ENCODE data around the gene C17orf100. TPM values are rescaled to one million over a fixed set of nuclear protein-coding genes. Genes with fewer than 3 reads are reported as not detected.
"Not testable (repeated sequence)": the region's sequence is repeated elsewhere in the genome, so short reads cannot be mapped to it uniquely, and the experiment has no call there.

C17orf100 gene
- total RNA-seq, 2 donors from 2014 or later = 3.3 to 6.2 TPM

DNA sequence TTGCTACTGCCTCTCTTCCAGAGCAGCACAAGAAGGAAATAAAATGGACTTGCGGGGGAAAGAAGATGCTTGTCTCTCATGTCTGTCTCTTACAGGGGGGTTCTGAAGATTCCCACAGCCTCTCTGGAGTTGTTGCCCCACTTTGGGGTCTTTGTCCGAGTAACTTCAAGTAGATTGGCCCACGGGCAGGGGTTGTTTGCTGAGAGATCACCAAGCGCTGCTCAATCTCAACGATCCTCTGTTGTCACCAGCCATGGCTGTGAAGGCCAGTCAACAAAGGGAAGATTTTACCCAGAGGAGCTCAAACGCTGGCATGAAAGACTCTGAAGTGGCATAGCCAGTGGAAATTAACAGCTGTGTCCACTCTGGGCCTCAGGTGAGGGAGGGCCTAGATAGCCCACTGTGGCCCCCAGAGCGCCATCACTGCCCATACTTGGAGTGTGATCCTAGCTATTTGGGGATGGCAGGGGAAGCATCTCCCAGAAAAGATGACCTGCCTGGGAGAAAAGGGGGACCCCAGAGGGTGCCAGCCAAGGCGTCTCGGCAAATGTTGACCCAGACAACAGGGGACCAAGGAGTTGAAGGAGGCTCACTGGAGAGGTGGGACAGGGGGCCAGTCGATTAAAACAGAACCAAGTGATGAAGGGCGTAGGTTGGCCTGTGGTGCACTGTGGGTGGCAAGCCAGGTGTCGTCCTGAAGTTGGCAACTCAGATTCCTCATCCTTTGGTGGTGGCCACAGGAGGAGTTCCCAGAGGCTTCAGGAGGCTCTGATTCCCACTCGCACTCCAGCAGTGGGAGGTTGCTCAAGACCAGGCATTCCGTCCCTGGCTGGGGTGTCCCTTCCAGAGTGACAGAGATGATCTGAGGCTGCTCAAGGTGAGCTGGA is 33.6 kb downstream of the C17orf100 start:
- whole genome bisulfite sequencing, 2 donors = 78 to 92% methylated on average over 13 to 14 of the region's 14 CpGs

DNA sequence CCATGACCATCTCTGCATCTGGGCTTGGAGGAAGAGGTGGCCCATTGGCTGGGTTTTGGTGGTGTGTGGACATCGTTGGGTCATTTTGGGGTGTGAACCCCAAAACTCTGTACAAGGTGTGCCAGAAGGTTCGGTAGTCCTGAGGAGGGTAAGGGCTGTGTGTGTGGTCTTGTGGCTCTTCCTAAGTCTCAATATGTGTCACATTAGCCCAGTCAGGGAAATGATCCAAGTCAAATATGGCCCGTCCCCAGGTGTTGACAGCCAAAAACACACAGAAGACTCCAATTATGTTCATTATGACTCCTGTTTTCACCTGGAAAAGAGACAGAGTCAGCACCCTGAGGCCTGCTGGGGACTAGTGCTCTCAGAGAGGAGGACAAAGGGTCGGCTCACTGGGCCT is 34.5 kb downstream of the C17orf100 start:
- H3K27ac ChIP-seq = no peak overlapping the region
- H3K4me1 ChIP-seq = peaks cover 8% of the 10 kb centered on the region
- no peaks in the 10 kb centered on the region for H3K9me3 ChIP-seq
- no peak overlapping the region for H3K4me3 ChIP-seq
- TF ChIP-seq, protein P1, sequence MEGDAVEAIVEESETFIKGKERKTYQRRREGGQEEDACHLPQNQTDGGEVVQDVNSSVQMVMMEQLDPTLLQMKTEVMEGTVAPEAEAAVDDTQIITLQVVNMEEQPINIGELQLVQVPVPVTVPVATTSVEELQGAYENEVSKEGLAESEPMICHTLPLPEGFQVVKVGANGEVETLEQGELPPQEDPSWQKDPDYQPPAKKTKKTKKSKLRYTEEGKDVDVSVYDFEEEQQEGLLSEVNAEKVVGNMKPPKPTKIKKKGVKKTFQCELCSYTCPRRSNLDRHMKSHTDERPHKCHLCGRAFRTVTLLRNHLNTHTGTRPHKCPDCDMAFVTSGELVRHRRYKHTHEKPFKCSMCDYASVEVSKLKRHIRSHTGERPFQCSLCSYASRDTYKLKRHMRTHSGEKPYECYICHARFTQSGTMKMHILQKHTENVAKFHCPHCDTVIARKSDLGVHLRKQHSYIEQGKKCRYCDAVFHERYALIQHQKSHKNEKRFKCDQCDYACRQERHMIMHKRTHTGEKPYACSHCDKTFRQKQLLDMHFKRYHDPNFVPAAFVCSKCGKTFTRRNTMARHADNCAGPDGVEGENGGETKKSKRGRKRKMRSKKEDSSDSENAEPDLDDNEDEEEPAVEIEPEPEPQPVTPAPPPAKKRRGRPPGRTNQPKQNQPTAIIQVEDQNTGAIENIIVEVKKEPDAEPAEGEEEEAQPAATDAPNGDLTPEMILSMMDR (IDR thresholded peaks at IDR 0.05) = no peak
- TF ChIP-seq POLR2A (IDR thresholded peaks at IDR 0.05) = no peak
- H3K27me3 ChIP-seq = no peaks in the 10 kb centered on the region
- no peak for DNase-seq
- intact Hi-C loops (cut with DNase I) = no loop called here
- no peak for ATAC-seq
- WGBS, 2 donors = 71 to 75% methylated on average over 1 to 4 of the region's 4 CpGs
- no peaks in the 10 kb centered on the region for H3K36me3 ChIP-seq (replicated peaks in 1 of 2; ENCODE audit: insufficient read depth in 1 of 2, low read depth in 2 of 2)

More for the DNA sequence above, 33.6 kb downstream of the C17orf100 start:
- H3K27me3 ChIP-seq = no peaks in the 10 kb centered on the region
- intact Hi-C loops (cut with DNase I) = no loop called here
- no peak overlapping the region for H3K27ac ChIP-seq
- no peaks in the 10 kb centered on the region for H3K9me3 ChIP-seq
- no peak overlapping the region for H3K4me3 ChIP-seq
- no peak for DNase-seq
- no peak for ATAC-seq
- TF ChIP-seq, protein P1 (IDR thresholded peaks at IDR 0.05) = no peak
- no peak for TF ChIP-seq POLR2A (IDR thresholded peaks at IDR 0.05)
- H3K36me3 ChIP-seq (replicated peaks in 1 of 2; ENCODE audit: insufficient read depth in 1 of 2, low read depth in 2 of 2) = no peaks in the 10 kb centered on the region
- peaks cover 8% of the 10 kb centered on the region for H3K4me1 ChIP-seq

DNA sequence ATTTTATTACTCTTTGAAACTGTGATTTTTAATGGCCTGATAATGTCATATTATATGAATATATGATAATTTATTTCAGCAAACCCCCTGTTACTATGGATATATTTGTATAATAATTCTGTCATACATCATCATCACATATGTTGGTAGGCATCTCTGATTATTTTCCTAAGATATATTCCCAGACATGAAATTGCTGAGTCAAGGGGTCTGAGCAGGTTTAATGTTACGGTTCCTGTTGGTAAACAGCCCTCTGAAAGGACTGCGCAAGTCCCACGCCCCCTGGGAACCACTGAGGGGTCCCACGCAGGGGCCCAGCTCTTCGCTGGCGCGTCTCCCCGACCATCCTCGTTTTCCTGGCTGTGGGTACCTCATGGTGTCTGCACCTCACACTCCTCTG is 37.4 kb downstream of the C17orf100 start:
- no peaks in the 10 kb centered on the region for H3K9me3 ChIP-seq
- no peaks in the 10 kb centered on the region for H3K36me3 ChIP-seq (replicated peaks in 1 of 2; ENCODE audit: insufficient read depth in 1 of 2, low read depth in 2 of 2)
- DNase-seq = no peak
- H3K4me3 ChIP-seq = no peak overlapping the region
- no peaks in the 10 kb centered on the region for H3K27me3 ChIP-seq
- TF ChIP-seq, protein P1 (IDR thresholded peaks at IDR 0.05) = no peak
- TF ChIP-seq POLR2A (IDR thresholded peaks at IDR 0.05) = no peak
- intact Hi-C loops (cut with DNase I) = no loop called here
- H3K4me1 ChIP-seq = no peaks in the 10 kb centered on the region
- 81% methylated on average over 9 of the region's 9 CpGs for WGBS, 2 donors
- no peak overlapping the region for H3K27ac ChIP-seq
- no peak for ATAC-seq

DNA sequence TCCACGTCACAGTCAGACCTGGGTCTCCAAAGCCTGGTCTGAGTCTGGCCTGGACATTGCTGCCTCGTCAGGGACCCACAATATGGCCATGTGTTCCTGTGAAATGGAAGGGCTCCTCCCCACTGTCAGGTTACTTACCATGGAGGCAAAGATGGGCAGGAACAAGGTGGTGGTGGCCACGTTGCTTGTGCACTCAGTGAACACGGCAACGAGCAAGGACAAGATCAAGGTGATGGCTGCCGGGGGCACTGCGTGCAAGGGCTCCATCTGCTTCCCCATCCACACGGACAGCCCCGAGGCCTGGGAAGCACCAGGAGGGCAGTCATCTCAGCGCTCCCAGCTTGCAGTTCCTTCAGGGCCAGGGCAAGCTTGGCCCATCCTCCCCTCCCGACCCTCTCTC is 39.1 kb downstream of the C17orf100 start:
- Histone ChIP-seq H3K4me1 (no peaks in the 10 kb centered on the region), H3K9me3 (no peaks in the 10 kb centered on the region), H3K36me3 (replicated peaks in 1 of 2; ENCODE audit: insufficient read depth in 1 of 2, low read depth in 2 of 2) (no peaks in the 10 kb centered on the region), H3K27ac (no peak overlapping the region), H3K27me3 (no peaks in the 10 kb centered on the region), H3K4me3 (no peak overlapping the region)
- no peak for ATAC-seq
- no peak for TF ChIP-seq POLR2A (IDR thresholded peaks at IDR 0.05)
- TF ChIP-seq, protein P1 (IDR thresholded peaks at IDR 0.05) = no peak
- no peak for DNase-seq
- intact Hi-C loops (cut with DNase I) = no loop called here
- 76 to 80% methylated on average over 10 to 11 of the region's 11 CpGs for WGBS, 2 donors

DNA sequence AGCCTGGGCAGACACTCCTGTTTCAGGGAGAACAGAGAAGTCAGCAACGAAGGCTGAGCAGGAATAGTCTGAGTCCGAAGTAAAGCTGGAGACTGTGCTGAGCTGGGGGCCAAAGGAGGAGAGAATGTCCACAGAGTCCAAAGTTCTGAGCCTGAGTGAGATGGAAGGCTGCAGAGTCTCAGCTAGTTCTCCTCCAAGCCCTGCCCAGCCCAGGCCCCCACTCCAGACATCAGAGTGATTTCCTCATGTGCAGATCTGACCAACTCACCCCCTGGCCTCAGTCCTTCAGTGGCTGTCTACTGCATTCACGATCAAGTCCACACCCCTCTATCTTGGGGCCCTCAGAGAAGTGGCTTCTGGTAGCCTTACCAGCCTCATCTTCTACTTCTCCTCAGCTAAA is 40.0 kb downstream of the C17orf100 start:
- no peaks in the 10 kb centered on the region for H3K4me1 ChIP-seq

DNA sequence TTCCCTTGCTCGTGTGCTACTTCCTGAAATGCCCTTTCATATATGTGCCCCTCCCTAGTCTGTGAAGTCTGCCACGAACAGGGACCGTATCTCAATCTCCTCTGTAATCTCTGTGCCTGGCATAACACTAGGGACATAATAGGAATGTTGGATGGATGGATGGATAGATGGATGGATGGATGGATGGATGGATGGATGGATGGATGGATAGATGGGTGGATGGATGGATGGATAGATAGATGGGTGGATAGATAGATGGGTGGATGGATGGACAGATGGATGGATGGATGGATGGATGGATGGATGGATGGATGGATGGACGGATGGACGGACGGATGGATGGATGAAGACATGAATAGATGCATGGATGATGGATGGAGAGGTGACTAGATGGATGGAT is 40.4 kb downstream of the C17orf100 start:
- intact Hi-C loops (cut with DNase I); DNase-seq; H3K36me3 ChIP-seq (replicated peaks in 1 of 2; ENCODE audit: insufficient read depth in 1 of 2, low read depth in 2 of 2); H3K27me3 ChIP-seq; ATAC-seq; H3K9me3 ChIP-seq; H3K27ac ChIP-seq; H3K4me3 ChIP-seq; H3K4me1 ChIP-seq: not testable (repeated sequence)
- 53 to 56% methylated on average over 6 of the region's 6 CpGs for whole genome bisulfite sequencing, 2 donors

More for the DNA sequence above, 40.0 kb downstream of the C17orf100 start:
- no peak overlapping the region for H3K4me3 ChIP-seq
- H3K36me3 ChIP-seq (replicated peaks in 1 of 2; ENCODE audit: insufficient read depth in 1 of 2, low read depth in 2 of 2) = no peaks in the 10 kb centered on the region
- H3K27me3 ChIP-seq = no peaks in the 10 kb centered on the region
- no peak overlapping the region for H3K27ac ChIP-seq
- intact Hi-C loops (cut with DNase I) = no loop called here
- no peak for ATAC-seq
- TF ChIP-seq, protein P1 (IDR thresholded peaks at IDR 0.05) = no peak
- no peak for TF ChIP-seq POLR2A (IDR thresholded peaks at IDR 0.05)
- H3K9me3 ChIP-seq = no peaks in the 10 kb centered on the region
- no peak for DNase-seq
- 54 to 66% methylated on average over 3 of the region's 3 CpGs for WGBS, 2 donors
